HepG2 (cell line): ENCODE measurements around the gene SPDYE4. TPM values are rescaled to one million over a fixed set of nuclear protein-coding genes. Genes with fewer than 3 reads are reported as not detected.

Experiments
- ATAC-seq: fragments of 200-7000 bp; cut with Tn5 transposase; 3 replicates; pipeline ENCODE4 v1.9.1; 2020; ENCODE audit warnings: mild to moderate bottlenecking, moderate library complexity
- BruUV-seq: library from RNA; stranded (reverse); fragments of 400-500 nt; replicated peaks from 2 replicates; lab custom pipeline; 2021; lab: Mats Ljungman, UMichigan
- CTCF ChIA-PET: fragments of 300-600 bp; formaldehyde crosslinking; extraction: SDS; loops from one replicate; lab custom pipeline; 2021; ENCODE audit warnings: low total read pairs, inconsistent platforms, low intra/inter-chr PET ratio; lab: Yijun Ruan, JAX
- POLR2A ChIA-PET: fragments of 350-600 bp; sonication (Branson Sonifier 250); formaldehyde crosslinking; loops from one replicate; lab custom pipeline; 2020; ENCODE audit warnings: antibody characterized with exemption, inconsistent platforms; lab: Yijun Ruan, JAX
- DNase-seq: peaks from one replicate; pipeline ENCODE4 v3.0.0-alpha.2; 2015; ENCODE audit warnings: low spot score
- FAIRE-seq: peaks from 3 replicates; lab custom pipeline; 2011; peaks lifted over from hg19 to GRCh38; lab: Jason Lieb, UNC
- H2AFZ ChIP-seq: one replicate; pipeline ENCODE4 v1.6.1; 2011; ENCODE audit warnings: low read length, inconsistent platforms
- H3K27ac ChIP-seq: fragments of 300-600 bp; 3 replicates; pipeline ENCODE4 v1.8.0; 2011; ENCODE audit warnings: mixed run types, mild to moderate bottlenecking, mixed read lengths, low read length, inconsistent platforms; ENCODE audit not compliant: insufficient read depth; ENCODE audit errors: extremely low read length
- H3K27me3 ChIP-seq, 2 experiments: fragments of 200-600 bp in 1 of 2; 2 replicates in 1 of 2; 3 replicates in 1 of 2; pipeline versions ENCODE4 v1.6.0 to v1.8.0; 2011; ENCODE audit warnings: low read length in 2 of 2, mild to moderate bottlenecking in 2 of 2, moderate library complexity in 2 of 2, inconsistent platforms in 1 of 2; ENCODE audit not compliant: insufficient read depth in 2 of 2, control insufficient read depth in 1 of 2
- H3K36me3 ChIP-seq, 2 experiments: fragments of 200-600 bp in 1 of 2; replicated peaks in 1 of 2; 2 replicates in 1 of 2; 3 replicates in 1 of 2; pipeline versions ENCODE4 v1.5.1 to v1.8.0; 2011; ENCODE audit warnings: low read length in 2 of 2, inconsistent platforms in 1 of 2; ENCODE audit not compliant: insufficient read depth in 2 of 2, control insufficient read depth in 1 of 2
- H3K4me1 ChIP-seq: 2 replicates; pipeline ENCODE4 v1.5.1; 2012; ENCODE audit warnings: low read length, inconsistent platforms; ENCODE audit not compliant: insufficient read depth
- H3K4me2 ChIP-seq: 2 replicates; pipeline ENCODE4 v1.6.0; 2011; ENCODE audit warnings: low read depth, low read length, inconsistent platforms
- H3K4me3 ChIP-seq, 3 experiments: fragments of 200-600 bp in 1 of 3; sonication (generic), shearing (Covaris generic) in 1 of 3; replicated peaks in 1 of 3; 2 replicates each; pipeline ENCODE4 v1.5.1; 2011 to 2016; ENCODE audit warnings: low read length in 3 of 3, inconsistent platforms in 2 of 3, low read depth in 2 of 3, mild to moderate bottlenecking in 2 of 3, control low read depth in 1 of 3, mixed read lengths in 1 of 3; ENCODE audit not compliant: insufficient read depth in 1 of 3
- H3K79me2 ChIP-seq: one replicate; pipeline ENCODE4 v1.6.1; 2011; ENCODE audit warnings: low read length, inconsistent platforms; ENCODE audit not compliant: insufficient read depth
- H3K9ac ChIP-seq: 2 replicates; pipeline ENCODE4 v1.6.0; 2011; ENCODE audit warnings: mild to moderate bottlenecking, low read depth, low read length, inconsistent platforms; ENCODE audit not compliant: insufficient read depth
- H3K9me3 ChIP-seq: 2 replicates; pipeline ENCODE4 v1.5.1; 2012; ENCODE audit warnings: mild to moderate bottlenecking, low read length
- H4K20me1 ChIP-seq: 2 replicates; pipeline ENCODE4 v1.6.0; 2011; ENCODE audit warnings: inconsistent platforms, mild to moderate bottlenecking, low read length, moderate library complexity; ENCODE audit not compliant: insufficient read depth
- BORCS8-MEF2B ChIP-seq: sonication (generic); formaldehyde crosslinking; IDR thresholded peaks from 2 replicates; pipeline ENCODE4 v1.8.0; 2022; ENCODE audit warnings: mild to moderate bottlenecking, missing genetic modification reagents
- CBFB ChIP-seq: sonication (generic); formaldehyde crosslinking; IDR thresholded peaks from 2 replicates; pipeline ENCODE4 v1.4.0; 2020; ENCODE audit warnings: missing genetic modification reagents
- CHD2 ChIP-seq: IDR thresholded peaks from 2 replicates; pipeline ENCODE4 v1.6.1; 2011; ENCODE audit warnings: low read depth, low read length, improper control_type of control experiment
- HCFC1 ChIP-seq: fragments of 150-350 bp; IDR thresholded peaks from 2 replicates; pipeline ENCODE4 v1.6.1; 2014; ENCODE audit warnings: low read depth, low read length
- HMG20B ChIP-seq: conservative IDR thresholded peaks from 2 replicates; pipeline ENCODE4 v1.6.1; 2016; ENCODE audit warnings: missing genetic modification reagents, missing compliant biosample characterization
- MAFK ChIP-seq, 2 experiments: IDR thresholded peaks in 1 of 2; conservative IDR thresholded peaks in 1 of 2; 2 replicates each; pipeline ENCODE4 v1.6.1; 2011; ENCODE audit warnings: improper control_type of control experiment in 2 of 2, low read length in 2 of 2
- PHF8 ChIP-seq: sonication (generic); formaldehyde crosslinking; IDR thresholded peaks from 2 replicates; pipeline ENCODE4 v1.5.0; 2020; ENCODE audit warnings: missing genetic modification reagents
- ZNF644 ChIP-seq: IDR thresholded peaks from 2 replicates; pipeline ENCODE4 v1.6.1; 2016; ENCODE audit warnings: low read depth
- ZSCAN21 ChIP-seq: sonication (generic); formaldehyde crosslinking; IDR thresholded peaks from 2 replicates; pipeline ENCODE4 v1.8.0; 2022; ENCODE audit warnings: mild to moderate bottlenecking, missing genetic modification reagents, moderate library complexity, borderline replicate concordance
- WGBS: methylation state at CpG from one replicate; pipeline ENCODE4 v1.1.6; 2017; ENCODE audit warnings: low lambda C conversion rate; 5-methylcytosine and 5-hydroxymethylcytosine counted together
- in situ Hi-C: cut with HindIII; loops from 2 replicates; pipeline ENCODE4 v1.10.0; 2017; ENCODE audit warnings: low pct_unique_long_range_greater_than_20kb; ENCODE audit not compliant: extremely low pct_ligation_motif_present
- intact Hi-C: fragments of 100-400 bp; cut with micrococcal nuclease; formaldehyde crosslinking; loops from one replicate; pipeline ENCODE4 v1.10.0; 2022; ENCODE audit not compliant: unreplicated experiment
- polyA plus RNA-seq, 8 experiments: library from polyadenylated mRNA; depleted of rRNA in 3 of 8; stranded (reverse) in 7 of 8; unstranded in 1 of 8; fragments of >200 nt; fragmentation: Illumina TruSeq in 4 of 8; extraction: Trizol in 4 of 8; gene quantifications; 2 replicates each; pipeline versions ENCODE4 v1.2.1 to v1.2.3, GENCODE V29; 2011 to 2016; ENCODE audit warnings: low read depth in 4 of 8, missing spikeins in 1 of 8, mixed read lengths in 1 of 8; ENCODE audit not compliant: insufficient read depth in 1 of 8
- total RNA-seq, 5 experiments: library from RNA; depleted of rRNA; stranded (reverse); fragments of >200 nt; fragmentation: Illumina TruSeq; extraction: Trizol; gene quantifications; 2 replicates each; pipeline ENCODE4 v1.2.3, GENCODE V29; 2016; ENCODE audit warnings: low read depth in 1 of 5
- TF ChIP-seq, protein P1 (sequence below): sonication (generic); formaldehyde crosslinking; conservative IDR thresholded peaks from 2 replicates; pipeline ENCODE4 v1.4.0; 2020; ENCODE audit warnings: missing genetic modification reagents

Gene SPDYE4
- total and polyA plus RNA-seq, 2 of the 13 experiments (the other 11 are each of a cell fraction or from before 2014, with no cell fraction given) = not detected

DNA sequence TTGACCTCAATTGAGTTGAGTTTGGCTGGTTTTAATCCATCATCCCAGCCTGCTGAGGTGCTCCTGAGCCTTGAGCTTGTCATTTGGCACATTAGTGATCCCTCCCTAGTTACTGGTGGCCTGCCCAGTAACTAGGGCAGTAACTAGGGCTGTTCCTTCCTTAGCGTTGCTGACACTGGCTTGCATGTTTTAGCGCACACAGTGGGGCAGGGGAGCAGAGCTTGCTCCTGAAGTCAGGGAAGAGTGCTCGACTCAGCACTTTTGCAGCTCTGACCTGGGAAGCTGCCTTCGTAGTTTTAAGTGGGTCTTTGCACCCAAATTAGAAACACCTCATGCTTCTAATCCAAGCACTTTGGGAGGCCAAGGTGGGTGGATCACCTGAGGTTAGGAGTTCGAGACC is 29.4 kb downstream of the SPDYE4 start:
- no peak overlapping the region for H3K4me2 ChIP-seq
- ChIA-PET CTCF (no interaction called here), POLR2A (no interaction called here)
- no TSS peak for BruUV-seq
- H3K79me2 ChIP-seq = no peaks in the 10 kb centered on the region
- H4K20me1 ChIP-seq = no peaks in the 10 kb centered on the region
- H3K27me3 ChIP-seq = peaks cover 0 to 2% of the 10 kb centered on the region in 2 experiments; a peak in 3 of 5 replicates
- in situ Hi-C loops = no loop called here
- no peak overlapping the region for H2AFZ ChIP-seq
- H3K4me3 ChIP-seq = no peak overlapping the region
- H3K9ac ChIP-seq = no peak overlapping the region
- 22% methylated on average over 1 of the region's 5 CpGs for WGBS
- no peaks in the 10 kb centered on the region for H3K9me3 ChIP-seq
- intact Hi-C loops = no loop called here
- no peaks in the 10 kb centered on the region for H3K36me3 ChIP-seq
- no peak for ATAC-seq
- H3K27ac ChIP-seq = no peak overlapping the region
- TF ChIP-seq MAFK (conservative IDR thresholded peaks at IDR 0.05 in 1 of 2, IDR thresholded peaks at IDR 0.05 in 1 of 2; ENCODE audit: low read length in 2 of 2) = peak in 1 of 2 experiments; percentile 45; a peak in 2 of 4 replicates
- TF ChIP-seq HCFC1 = no peak
- H3K4me1 ChIP-seq = peaks cover 9% of the 10 kb centered on the region; the same call in 1 of the 2 replicates
- no peak for FAIRE-seq
- no peak for DNase-seq

DNA sequence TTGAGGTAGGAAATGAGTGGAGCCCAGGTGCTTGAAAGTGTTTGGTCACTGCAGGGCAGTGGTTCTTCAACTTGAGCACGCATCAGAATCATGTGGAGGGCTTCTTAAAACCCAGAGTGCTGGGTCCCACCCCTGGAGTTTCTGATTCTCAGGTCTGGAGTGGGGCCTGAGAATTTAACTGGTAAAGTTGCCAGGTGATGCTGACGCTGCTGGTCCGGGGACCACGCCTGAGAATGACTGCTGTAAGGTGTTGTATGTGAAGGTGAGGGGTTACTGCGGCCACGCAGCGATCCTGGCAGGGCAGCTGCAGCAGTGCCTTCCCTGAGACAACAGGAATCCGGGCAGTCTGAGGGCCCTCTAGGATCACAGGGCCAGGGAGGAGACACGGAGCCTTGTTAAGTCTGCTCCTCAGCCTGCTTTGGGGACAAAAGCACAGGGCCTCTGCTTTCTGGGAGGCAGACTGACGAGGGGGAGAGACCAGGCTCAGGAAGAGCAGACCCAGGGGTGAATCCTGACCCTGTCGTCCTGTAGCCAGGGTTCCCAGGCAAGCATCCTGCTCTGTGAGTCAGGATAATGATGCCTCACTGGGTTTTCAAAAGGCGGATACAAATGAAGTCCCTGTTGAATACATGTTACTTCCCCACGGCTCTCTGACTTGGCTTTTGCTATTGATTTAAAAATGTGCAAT is 30.0 kb downstream of the SPDYE4 start:
- H3K4me3 ChIP-seq = no peak overlapping the region
- H3K4me2 ChIP-seq = no peak overlapping the region
- CTCF ChIA-PET = no interaction called here
- H2AFZ ChIP-seq = no peak overlapping the region
- POLR2A ChIA-PET = no interaction called here
- ATAC-seq = no peak
- in situ Hi-C loops = no loop called here
- H3K4me1 ChIP-seq = peaks cover 9% of the 10 kb centered on the region; the same call in 1 of the 2 replicates
- BruUV-seq = no TSS peak
- H3K27me3 ChIP-seq = peaks cover 0 to 2% of the 10 kb centered on the region in 2 experiments; a peak in 3 of 5 replicates
- H3K27ac ChIP-seq = no peak overlapping the region
- H3K9ac ChIP-seq = no peak overlapping the region
- H3K79me2 ChIP-seq = no peaks in the 10 kb centered on the region
- TF ChIP-seq CBFB = no peak
- no peak for TF ChIP-seq HMG20B (CRISPR knock-in tag)
- no peak for TF ChIP-seq ZSCAN21
- TF ChIP-seq ZNF644 (CRISPR knock-in tag) = no peak
- no peak for TF ChIP-seq CHD2
- TF ChIP-seq, protein P1, sequence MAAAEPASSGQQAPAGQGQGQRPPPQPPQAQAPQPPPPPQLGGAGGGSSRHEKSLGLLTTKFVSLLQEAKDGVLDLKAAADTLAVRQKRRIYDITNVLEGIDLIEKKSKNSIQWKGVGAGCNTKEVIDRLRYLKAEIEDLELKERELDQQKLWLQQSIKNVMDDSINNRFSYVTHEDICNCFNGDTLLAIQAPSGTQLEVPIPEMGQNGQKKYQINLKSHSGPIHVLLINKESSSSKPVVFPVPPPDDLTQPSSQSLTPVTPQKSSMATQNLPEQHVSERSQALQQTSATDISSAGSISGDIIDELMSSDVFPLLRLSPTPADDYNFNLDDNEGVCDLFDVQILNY = no peak
- TF ChIP-seq PHF8 (CRISPR knock-in tag) = no peak
- TF ChIP-seq BORCS8-MEF2B = no peak
- H4K20me1 ChIP-seq = no peaks in the 10 kb centered on the region
- no peak for FAIRE-seq
- H3K9me3 ChIP-seq = no peaks in the 10 kb centered on the region
- 36% methylated on average over 4 of the region's 13 CpGs for WGBS
- DNase-seq = no peak
- intact Hi-C loops = no loop called here
- no peaks in the 10 kb centered on the region for H3K36me3 ChIP-seq
